GM12878 (cell line): ENCODE measurements around the gene MYCBP. TPM values are rescaled to one million over a fixed set of nuclear protein-coding genes. Genes with fewer than 3 reads are reported as not detected.

Source experiments
- ATAC-seq: fragments of 200-7000 bp; cut with Tn5 transposase; 3 replicates; pipeline ENCODE4 v1.9.1; 2020; ENCODE audit warnings: mild to moderate bottlenecking, moderate library complexity
- BruUV-seq: library from RNA; stranded (reverse); fragments of 400-500 nt; replicated peaks from 2 replicates; lab custom pipeline; 2021; lab: Mats Ljungman, UMichigan
- CTCF ChIA-PET: fragments of 300-600 bp; sonication (Branson Sonifier 250); formaldehyde crosslinking; extraction: SDS; loops from one replicate; lab custom pipeline; 2021; ENCODE audit warnings: inconsistent platforms; lab: Yijun Ruan, JAX
- POLR2A ChIA-PET: fragments of 350-600 bp; formaldehyde crosslinking; extraction: SDS; loops from one replicate; lab custom pipeline; 2021; ENCODE audit warnings: inconsistent platforms; lab: Charles Lee
- RAD21 ChIA-PET: fragments of 300-600 bp; sonication (Branson Sonifier 250); formaldehyde crosslinking; loops from one replicate; lab custom pipeline; 2023; ENCODE audit warnings: antibody characterized with exemption; ENCODE audit not compliant: unreplicated experiment; lab: Charles Lee
- SMC1A ChIA-PET: fragments of 300-600 bp; sonication (Branson Sonifier 250); formaldehyde crosslinking; loops from one replicate; lab custom pipeline; 2023; ENCODE audit not compliant: unreplicated experiment, uncharacterized antibody; lab: Charles Lee
- DNase-seq: peaks from one replicate; pipeline ENCODE4 v3.0.0-alpha.2; 2011; ENCODE audit warnings: low read depth, low spot score
- FAIRE-seq: peaks from 3 replicates; lab custom pipeline; 2011; peaks lifted over from hg19 to GRCh38; lab: Jason Lieb, UNC
- H2AFZ ChIP-seq: 2 replicates; pipeline ENCODE4 v1.6.0; 2011; ENCODE audit warnings: low read depth, low read length, control low read depth; ENCODE audit not compliant: control insufficient read depth
- H3K27ac ChIP-seq: 2 replicates; pipeline ENCODE4 v1.5.1; 2011; ENCODE audit warnings: control low read depth; ENCODE audit not compliant: control insufficient read depth, insufficient read depth
- H3K27me3 ChIP-seq, 2 experiments: replicated peaks in 1 of 2; 2 replicates each; pipeline versions ENCODE4 v1.6.0 to v1.6.1; 2011; ENCODE audit warnings: low read length in 1 of 2; ENCODE audit not compliant: control insufficient read depth in 2 of 2, insufficient read depth in 2 of 2
- H3K36me3 ChIP-seq, 2 experiments: 2 replicates each; pipeline ENCODE4 v1.5.1; 2011; ENCODE audit warnings: low read length in 1 of 2; ENCODE audit not compliant: control insufficient read depth in 2 of 2, insufficient read depth in 2 of 2
- H3K4me1 ChIP-seq: 2 replicates; pipeline ENCODE4 v1.6.1; 2011; ENCODE audit warnings: mild to moderate bottlenecking, low read length, moderate library complexity, mixed read lengths; ENCODE audit not compliant: control insufficient read depth, insufficient read depth
- H3K4me2 ChIP-seq: 2 replicates; pipeline ENCODE4 v1.6.0; 2011; ENCODE audit warnings: control low read depth; ENCODE audit not compliant: control insufficient read depth, insufficient read depth
- H3K4me3 ChIP-seq: fragments of 200-600 bp; sonication (generic); 2 replicates; pipeline ENCODE4 v1.5.1; 2016
- H3K79me2 ChIP-seq: 2 replicates; pipeline ENCODE4 v1.6.0; 2011; ENCODE audit warnings: low read length; ENCODE audit not compliant: control insufficient read depth, insufficient read depth
- H3K9ac ChIP-seq: 2 replicates; pipeline ENCODE4 v1.8.0; 2011; ENCODE audit warnings: low read length, control low read depth, mixed read lengths; ENCODE audit not compliant: control insufficient read depth, insufficient read depth
- H3K9me3 ChIP-seq: replicated peaks from 3 replicates; pipeline ENCODE4 v1.5.1; 2011; ENCODE audit warnings: mild to moderate bottlenecking, low read length; ENCODE audit not compliant: control insufficient read depth, insufficient read depth
- H4K20me1 ChIP-seq: 2 replicates; pipeline ENCODE4 v1.6.0; 2011; ENCODE audit not compliant: control insufficient read depth, insufficient read depth
- BACH1 ChIP-seq: fragments of 450-650 bp; IDR thresholded peaks from 2 replicates; pipeline ENCODE4 v1.6.1; 2017; ENCODE audit warnings: mild to moderate bottlenecking, borderline replicate concordance
- GABPA ChIP-seq: IDR thresholded peaks from 2 replicates; pipeline ENCODE4 v1.6.1; 2014; ENCODE audit warnings: antibody characterized with exemption, low read depth, mild to moderate bottlenecking, inconsistent platforms
- IKZF1 ChIP-seq: fragments of 450-650 bp; conservative IDR thresholded peaks from 2 replicates; pipeline ENCODE4 v1.6.1; 2017; ENCODE audit warnings: antibody characterized with exemption, mild to moderate bottlenecking
- WGBS: methylation state at CpG from one replicate; pipeline ENCODE4 v1.1.6; 2016; ENCODE audit warnings: low lambda C conversion rate; ENCODE audit not compliant: insufficient replicate concordance, insufficient coverage; ENCODE audit errors: missing lambda C conversion rate; 5-methylcytosine and 5-hydroxymethylcytosine counted together
- in situ Hi-C: fragments of 300-500 bp; cut with MboI; formaldehyde crosslinking; loops from 9 replicates; pipeline ENCODE4 v1.14.3; 2018; ENCODE audit warnings: mixed read lengths
- intact Hi-C: fragments of 100-400 bp; cut with micrococcal nuclease; formaldehyde crosslinking; loops from one replicate; pipeline ENCODE4 v1.14.2; 2022; ENCODE audit not compliant: unreplicated experiment
- polyA plus RNA-seq, 11 experiments: library from polyadenylated mRNA; depleted of rRNA in 4 of 11; unstranded in 6 of 11; stranded (reverse) in 5 of 11; fragments of >200 nt; fragmentation: Nextera tagmentation in 4 of 11; fragmentation: Illumina TruSeq in 1 of 11; extraction: Ambion mirVana in 4 of 11; extraction: Trizol in 1 of 11; gene quantifications; 1 replicate in 1 of 11; 2 replicates in 10 of 11; pipeline versions ENCODE4 v1.2.1 to v1.2.3, GENCODE V29; 2011 to 2016; ENCODE audit warnings: inconsistent platforms in 2 of 11, missing spikeins in 2 of 11, low read depth in 1 of 11
- total RNA-seq, 4 experiments: library from RNA; depleted of rRNA in 3 of 4; stranded (reverse); fragments of >200 nt in 3 of 4; fragmentation: Illumina TruSeq in 1 of 4; extraction: Trizol in 1 of 4; gene quantifications; 2 replicates each; pipeline versions ENCODE4 v1.2.1 to v1.2.3, GENCODE V29; 2013 to 2021

Gene MYCBP
- total and polyA plus RNA-seq, 10 of the 15 experiments (the other 5 are each of a cell fraction or from before 2014, with no cell fraction given), result 26.1 to 210 (median 43.1) TPM

- 0 out of 2 replicates have a peak, but pooled peaks have one; percentile 22 for TF ChIP-seq BACH1
Observed at GRCh38 chr1:38818175-38818976, 54.8 kb downstream of the MYCBP start (continued).

- Histone ChIP-seq H3K79me2 (no peaks in the 10 kb centered on the region), H4K20me1 (no peaks in the 10 kb centered on the region), H3K4me1 (peaks cover 11% of the 10 kb centered on the region), H3K36me3 (no peaks in the 10 kb centered on the region), H3K9me3 (no peaks in the 10 kb centered on the region; the same call in 1 of the 3 replicates), H3K27ac (no peak overlapping the region), H2AFZ (no peak overlapping the region), H3K9ac (no peak overlapping the region), H3K4me3 (no peak overlapping the region), H3K4me2 (peak overlapping the region; percentile 67; the same call in 1 of the 2 replicates), H3K27me3 (no peaks in the 10 kb centered on the region)
- 69% methylated on average over 43 of the region's 45 CpGs for WGBS
- ChIA-PET POLR2A (no interaction called here), RAD21 (interaction anchor here (1.3 to 1.6 kb wide), 2 partner anchors 40 to 791 kb away, joined by 3 to 5 read pairs; no protein-coding TSS in a partner anchor), CTCF (interaction anchor here (0.6 to 4.7 kb wide), 2 partner anchors 16 to 413 kb away, joined by 3 to 33 read pairs; no protein-coding TSS in a partner anchor), SMC1A (no interaction called here)
- ATAC-seq (no peak), DNase-seq (no peak), FAIRE-seq (no peak)
- intact Hi-C loops (loop anchor here (5.0 kb wide), 2 partner anchors 210 to 775 kb away; no protein-coding TSS in a partner anchor), in situ Hi-C loops (loop anchor here (5.0 kb wide), 1 partner anchor 790 kb away; no protein-coding TSS in a partner anchor)
- TF ChIP-seq IKZF1 (0 out of 2 replicates have a peak, but pooled peaks have one; percentile 17), GABPA (no peak)
- no TSS peak for BruUV-seq
Observed at GRCh38 chr1:38817267-38818174, 55.6 kb downstream of the MYCBP start.
